ENCODE results near the gene TCOF1.

DNA sequence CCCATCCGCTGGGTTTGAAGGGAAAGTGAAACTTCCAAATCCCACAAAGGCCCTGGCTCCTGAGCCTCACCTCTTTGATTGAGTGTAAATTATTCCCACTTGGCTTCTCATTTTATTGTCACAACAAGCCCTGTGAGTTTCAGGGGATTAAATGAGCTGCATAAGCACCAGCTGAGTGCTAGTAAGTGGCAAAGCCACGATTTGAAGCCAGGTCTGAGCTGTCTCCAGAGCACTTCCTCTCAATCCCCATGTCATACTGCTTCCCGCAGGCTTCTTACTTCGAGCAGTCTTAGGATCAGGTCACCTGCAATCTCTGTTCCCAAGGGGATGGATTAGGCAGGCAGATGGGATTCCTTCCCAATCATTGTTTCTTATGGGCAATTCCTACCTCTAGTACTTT, 74.1 kb downstream of the TCOF1 start:
- TF ChIP-seq CTCF (conservative IDR thresholded peaks at IDR 0.05) (no peak), EZH2 (IDR thresholded peaks at IDR 0.05; ENCODE audit: low read depth) (no peak)

All from PC-9 (cell line).